Bronchial epithelial cell (primary cell): ENCODE measurements around the gene TRAF3IP1. TPM values are rescaled to one million over a fixed set of nuclear protein-coding genes. Genes with fewer than 3 reads are reported as not detected.
"Not testable (repeated sequence)": the region's sequence is repeated elsewhere in the genome, so short reads cannot be mapped to it uniquely, and the experiment has no call there.

Source experiments
- DNase-seq: peaks from one replicate; pipeline ENCODE4 v3.0.0-alpha.2; 2010; ENCODE audit warnings: low read depth
- FAIRE-seq: peaks from 2 replicates; lab custom pipeline; 2011; peaks lifted over from hg19 to GRCh38; lab: Jason Lieb, UNC
- H3K27me3 ChIP-seq: 2 replicates; pipeline ENCODE4 v1.5.1; 2011; ENCODE audit warnings: low read length; ENCODE audit not compliant: control insufficient read depth, insufficient read depth
- H3K36me3 ChIP-seq: 2 replicates; pipeline ENCODE4 v1.5.1; 2011; ENCODE audit warnings: low read length; ENCODE audit not compliant: control insufficient read depth, insufficient read depth
- H3K4me3 ChIP-seq: 2 replicates; pipeline ENCODE4 v1.5.1; 2011; ENCODE audit warnings: mild to moderate bottlenecking, low read depth, low read length, control low read depth
- CTCF ChIP-seq: IDR thresholded peaks from 2 replicates; pipeline ENCODE4 v1.5.1; 2011; ENCODE audit warnings: mild to moderate bottlenecking, moderate library complexity, low read length, control low read depth, inconsistent platforms; ENCODE audit not compliant: insufficient read depth, severe bottlenecking
- total RNA-seq: library from RNA; depleted of rRNA; stranded (reverse); fragments of >200 nt; gene quantifications from 2 replicates; pipeline ENCODE4 v1.2.1, GENCODE V29; 2014

Gene TRAF3IP1
- 9.2 and 11.4 TPM in 2 replicates for total RNA-seq

- TF ChIP-seq CTCF: no peak
- DNase-seq (peak; percentile 80), FAIRE-seq (no peak)
- H3K4me3 ChIP-seq: peak within 1 kb of the TSS; percentile 68
- no peaks in the 10 kb centered on the region for H3K36me3 ChIP-seq
- no peaks in the 10 kb centered on the region for H3K27me3 ChIP-seq
Measured at GRCh38 chr2:238320246-238320647, at the start of gene TRAF3IP1. TSS of gene TRAF3IP1 (plus strand) at chr2:238320518. CDS start at chr2:238320663, 145 bp downstream.

- TF ChIP-seq CTCF: no peak
- no peaks in the 10 kb centered on the region for H3K27me3 ChIP-seq
- no peak overlapping the region for H3K4me3 ChIP-seq
- DNase-seq: no peak
- no peak for FAIRE-seq
- peaks cover 39% of the 10 kb centered on the region for H3K36me3 ChIP-seq
Measured at GRCh38 chr2:238270606-238271005, 49.7 kb upstream of the TRAF3IP1 start.

- no peaks in the 10 kb centered on the region for H3K27me3 ChIP-seq
- FAIRE-seq (peak; percentile 47), DNase-seq (no peak)
- no peak for TF ChIP-seq CTCF
- peaks cover 41% of the 10 kb centered on the region for H3K36me3 ChIP-seq
- no peak overlapping the region for H3K4me3 ChIP-seq
Measured at GRCh38 chr2:238271061-238271554, 49.2 kb upstream of the TRAF3IP1 start.

- FAIRE-seq, DNase-seq, H3K4me3 ChIP-seq, H3K27me3 ChIP-seq: not testable (repeated sequence)
- H3K36me3 ChIP-seq: peaks cover 44% of the 10 kb centered on the region
Measured at GRCh38 chr2:238271686-238272085, 48.6 kb upstream of the TRAF3IP1 start.

GRCh38 chr2:238272156-238272555, 48.2 kb upstream of the TRAF3IP1 start:
- H3K4me3 ChIP-seq: no peak overlapping the region
- TF ChIP-seq CTCF: no peak
- H3K27me3 ChIP-seq: no peaks in the 10 kb centered on the region
- DNase-seq (no peak), FAIRE-seq (no peak)
- H3K36me3 ChIP-seq: peaks cover 45% of the 10 kb centered on the region

GRCh38 chr2:238273433-238273832, 46.9 kb upstream of the TRAF3IP1 start:
- H3K36me3 ChIP-seq: peaks cover 40% of the 10 kb centered on the region
- H3K4me3 ChIP-seq, DNase-seq, FAIRE-seq, H3K27me3 ChIP-seq: not testable (repeated sequence)

- H3K36me3 ChIP-seq: peaks cover 40% of the 10 kb centered on the region
- FAIRE-seq (no peak), DNase-seq (no peak)
- no peak overlapping the region for H3K4me3 ChIP-seq
- TF ChIP-seq CTCF: no peak
- H3K27me3 ChIP-seq: no peaks in the 10 kb centered on the region
Measured at GRCh38 chr2:238274152-238274865, 46.0 kb upstream of the TRAF3IP1 start.
